Activated naive CD4-positive, alpha-beta T cell treated with anti-CD3 and anti-CD28 coated beads, Interleukin-2, amount 10 ng/mL, durations not matched to agents 7 days and 5 days (primary cell): ENCODE data around the gene MMEL1.
A peak's percentile ranks its signal among the peaks of the same experiment; 100 is the strongest.

ENCODE experiments used
- CTCF ChIA-PET: fragments of 350-600 bp; sonication (Branson Sonifier 250); formaldehyde crosslinking; loops from one replicate; lab custom pipeline; 2021; ENCODE audit warnings: antibody characterized with exemption; lab: Charles Lee
- DNase-seq: peaks from one replicate; pipeline ENCODE4 v3.0.0-alpha.2; 2020
- H3K27ac Mint-ChIP-seq: one replicate; pipeline ENCODE4 v1.8.0; 2021; ENCODE audit warnings: mild to moderate bottlenecking, moderate library complexity, mixed read lengths
- H3K27me3 Mint-ChIP-seq: one replicate; pipeline ENCODE4 v1.8.0; 2021; ENCODE audit warnings: mild to moderate bottlenecking, mixed read lengths
- H3K36me3 Mint-ChIP-seq: one replicate; pipeline ENCODE4 v1.8.0; 2021; ENCODE audit warnings: mixed read lengths
- H3K4me1 Mint-ChIP-seq: one replicate; pipeline ENCODE4 v1.8.0; 2021; ENCODE audit warnings: mixed read lengths
- H3K4me3 Mint-ChIP-seq: one replicate; pipeline ENCODE4 v1.8.0; 2021; ENCODE audit warnings: mild to moderate bottlenecking, moderate library complexity, mixed read lengths
- H3K9me3 Mint-ChIP-seq: one replicate; pipeline ENCODE4 v1.8.0; 2021; ENCODE audit warnings: mixed read lengths

Gene MMEL1

GRCh38 chr1:2596530-2597333 is 36.1 kb downstream of the MMEL1 start:
- Mint-ChIP-seq H3K4me1 (peaks cover 7% of the 10 kb centered on the region), H3K27me3 (peaks cover 19% of the 10 kb centered on the region), H3K9me3 (no peaks in the 10 kb centered on the region), H3K4me3 (no peak overlapping the region), H3K27ac (no peak overlapping the region), H3K36me3 (no peaks in the 10 kb centered on the region)
- DNase-seq: peak; percentile 13
- CTCF ChIA-PET: no interaction called here

- H3K36me3 Mint-ChIP-seq: no peaks in the 10 kb centered on the region
- H3K4me3 Mint-ChIP-seq: no peak overlapping the region
- H3K4me1 Mint-ChIP-seq: peaks cover 8% of the 10 kb centered on the region
- CTCF ChIA-PET: no interaction called here
- DNase-seq: peak; percentile 16
- peak overlapping the region; percentile 63 for H3K27ac Mint-ChIP-seq
- peaks cover 19% of the 10 kb centered on the region for H3K27me3 Mint-ChIP-seq
- H3K9me3 Mint-ChIP-seq: no peaks in the 10 kb centered on the region
Observed at GRCh38 chr1:2595812-2596529, 36.8 kb downstream of the MMEL1 start.

GRCh38 chr1:2595261-2595811 is 37.5 kb downstream of the MMEL1 start:
- H3K36me3 Mint-ChIP-seq: no peaks in the 10 kb centered on the region
- CTCF ChIA-PET: no interaction called here
- peak; percentile 19 for DNase-seq
- no peaks in the 10 kb centered on the region for H3K9me3 Mint-ChIP-seq
- H3K4me1 Mint-ChIP-seq: peaks cover 8% of the 10 kb centered on the region
- H3K4me3 Mint-ChIP-seq: no peak overlapping the region
- H3K27me3 Mint-ChIP-seq: peaks cover 19% of the 10 kb centered on the region
- H3K27ac Mint-ChIP-seq: no peak overlapping the region

GRCh38 chr1:2594641-2595131 is 38.1 kb downstream of the MMEL1 start:
- Mint-ChIP-seq H3K27me3 (peaks cover 19% of the 10 kb centered on the region), H3K27ac (no peak overlapping the region), H3K36me3 (no peaks in the 10 kb centered on the region), H3K9me3 (no peaks in the 10 kb centered on the region), H3K4me1 (peaks cover 8% of the 10 kb centered on the region), H3K4me3 (no peak overlapping the region)
- DNase-seq: peak; percentile 15
- CTCF ChIA-PET: no interaction called here

GRCh38 chr1:2594001-2594640 is 38.7 kb downstream of the MMEL1 start:
- peak; percentile 16 for DNase-seq
- peaks cover 19% of the 10 kb centered on the region for H3K27me3 Mint-ChIP-seq
- H3K4me3 Mint-ChIP-seq: no peak overlapping the region
- CTCF ChIA-PET: no interaction called here
- no peak overlapping the region for H3K27ac Mint-ChIP-seq
- H3K36me3 Mint-ChIP-seq: peaks cover 4% of the 10 kb centered on the region
- H3K9me3 Mint-ChIP-seq: no peaks in the 10 kb centered on the region
- peaks cover 8% of the 10 kb centered on the region for H3K4me1 Mint-ChIP-seq

- Mint-ChIP-seq H3K27ac (no peak overlapping the region), H3K27me3 (peaks cover 15% of the 10 kb centered on the region), H3K36me3 (peaks cover 4% of the 10 kb centered on the region), H3K4me1 (peaks cover 10% of the 10 kb centered on the region), H3K9me3 (no peaks in the 10 kb centered on the region), H3K4me3 (no peak overlapping the region)
- peak; percentile 17 for DNase-seq
- CTCF ChIA-PET: no interaction called here
Observed at GRCh38 chr1:2593251-2593878, 39.5 kb downstream of the MMEL1 start.

DNA sequence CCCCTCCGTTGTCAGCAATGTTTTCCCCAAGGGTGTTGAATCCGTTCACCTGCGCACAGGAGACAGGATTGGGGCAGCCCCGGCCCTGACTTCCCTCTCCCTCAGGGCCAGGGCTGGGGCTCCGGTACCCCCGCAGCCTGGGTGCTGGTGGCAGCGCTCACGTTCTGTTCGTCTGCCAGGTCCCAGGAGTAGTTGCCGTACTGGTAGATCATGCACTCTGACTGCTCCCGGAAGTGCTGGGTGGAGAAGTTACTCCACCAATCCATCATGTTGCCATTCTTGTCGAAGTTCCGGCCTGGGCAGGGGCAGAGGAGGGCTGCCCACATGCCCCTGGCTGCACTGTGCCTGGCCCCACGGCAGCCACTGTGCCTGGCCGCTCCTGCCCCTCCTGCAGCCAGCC is 40.1 kb downstream of the MMEL1 start:
- H3K4me3 Mint-ChIP-seq: peak overlapping the region; percentile 67
- peaks cover 4% of the 10 kb centered on the region for H3K36me3 Mint-ChIP-seq
- no peaks in the 10 kb centered on the region for H3K9me3 Mint-ChIP-seq
- CTCF ChIA-PET: no interaction called here
- H3K27me3 Mint-ChIP-seq: peaks cover 9% of the 10 kb centered on the region
- peak; percentile 45 for DNase-seq
- peak overlapping the region; percentile 73 for H3K27ac Mint-ChIP-seq
- H3K4me1 Mint-ChIP-seq: peaks cover 10% of the 10 kb centered on the region

- CTCF ChIA-PET: no interaction called here
Observed at GRCh38 chr1:2591581-2592261, 41.1 kb downstream of the MMEL1 start.

DNA sequence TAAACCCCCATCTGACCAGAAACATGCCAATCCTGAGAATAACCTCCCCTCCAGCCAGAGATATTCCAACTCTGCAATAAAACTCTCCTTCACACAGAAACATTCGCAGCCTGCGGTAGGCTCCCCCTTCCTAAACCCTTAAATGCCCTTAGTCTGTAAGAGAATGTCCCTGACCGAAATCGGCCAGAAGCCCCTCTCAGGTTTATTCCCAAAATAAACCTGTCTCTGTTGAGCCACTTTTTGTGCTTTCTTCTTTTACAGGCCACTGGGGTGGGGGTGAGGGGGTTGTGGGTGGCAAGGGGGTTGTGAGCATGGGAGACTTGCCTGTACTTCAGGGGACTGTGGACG is 41.6 kb downstream of the MMEL1 start:
- Mint-ChIP-seq H3K4me1 (peaks cover 13% of the 10 kb centered on the region), H3K4me3 (no peak overlapping the region), H3K27ac (no peak overlapping the region), H3K27me3 (peaks cover 3% of the 10 kb centered on the region), H3K9me3 (no peaks in the 10 kb centered on the region), H3K36me3 (peaks cover 4% of the 10 kb centered on the region)
- peak; percentile 16 for DNase-seq
- CTCF ChIA-PET: no interaction called here

More at GRCh38 chr1:2591581-2592261, 41.1 kb downstream of the MMEL1 start:
- H3K27me3 Mint-ChIP-seq: peaks cover 3% of the 10 kb centered on the region
- DNase-seq: peak; percentile 12
- peaks cover 4% of the 10 kb centered on the region for H3K36me3 Mint-ChIP-seq
- peak overlapping the region; percentile 28 for H3K4me3 Mint-ChIP-seq
- H3K27ac Mint-ChIP-seq: no peak overlapping the region
- H3K4me1 Mint-ChIP-seq: peaks cover 13% of the 10 kb centered on the region
- H3K9me3 Mint-ChIP-seq: no peaks in the 10 kb centered on the region

- CTCF ChIA-PET: no interaction called here
- H3K27ac Mint-ChIP-seq: no peak overlapping the region
- no peaks in the 10 kb centered on the region for H3K9me3 Mint-ChIP-seq
- peaks cover 3% of the 10 kb centered on the region for H3K27me3 Mint-ChIP-seq
- peak; percentile 10 for DNase-seq
- H3K4me1 Mint-ChIP-seq: peaks cover 14% of the 10 kb centered on the region
- peaks cover 4% of the 10 kb centered on the region for H3K36me3 Mint-ChIP-seq
- no peak overlapping the region for H3K4me3 Mint-ChIP-seq
Observed at GRCh38 chr1:2590233-2591141, 42.3 kb downstream of the MMEL1 start.

DNA sequence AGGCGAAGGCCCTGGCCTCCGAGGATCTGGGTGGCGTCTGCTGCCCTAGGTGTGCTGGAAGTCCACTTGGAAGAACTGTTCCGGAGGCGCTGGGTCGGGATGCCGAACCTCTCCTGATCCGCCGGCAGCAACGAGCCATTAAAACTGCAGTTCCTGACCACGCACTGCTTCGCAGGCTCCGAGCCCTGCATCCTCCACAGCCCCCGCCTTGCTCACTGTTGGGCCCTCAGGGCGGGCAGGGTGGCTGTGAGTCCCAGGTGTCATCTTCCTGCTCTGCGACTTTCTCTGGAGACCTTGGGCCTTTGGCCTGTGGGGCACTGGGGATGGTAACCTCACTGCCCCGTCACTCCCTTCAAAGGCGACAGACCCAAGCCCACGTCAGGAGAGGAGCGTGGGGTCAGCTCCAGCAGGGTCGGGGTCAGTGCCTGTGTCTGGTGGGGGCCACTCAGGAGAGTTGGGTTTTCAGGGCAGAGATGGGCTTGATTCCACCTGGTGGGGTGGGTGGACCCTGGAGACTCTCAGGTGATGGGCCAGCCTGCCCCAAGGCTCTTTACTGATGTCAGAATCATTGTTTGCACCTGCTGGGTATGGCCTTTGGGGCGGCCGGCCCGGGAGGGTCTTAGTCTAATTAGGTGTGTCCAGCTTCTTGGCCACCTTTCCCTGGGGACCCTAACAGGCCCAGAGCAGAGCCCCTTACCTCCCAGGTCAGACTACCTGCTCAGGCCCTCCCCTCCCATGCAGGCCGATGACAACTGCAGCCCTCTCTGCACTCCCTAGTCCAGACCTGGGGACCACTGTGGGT is 43.2 kb downstream of the MMEL1 start:
- Mint-ChIP-seq H3K27me3 (peaks cover 3% of the 10 kb centered on the region), H3K9me3 (no peaks in the 10 kb centered on the region), H3K4me3 (no peak overlapping the region), H3K4me1 (peaks cover 22% of the 10 kb centered on the region), H3K27ac (no peak overlapping the region), H3K36me3 (peaks cover 7% of the 10 kb centered on the region)
- CTCF ChIA-PET: no interaction called here
- DNase-seq: no peak
